Retinal pigment epithelial cell (primary cell): ENCODE data around the gene SAFB.

Source experiments
- DNase-seq: peaks from one replicate; pipeline ENCODE4 v3.0.0-alpha.2; 2010; ENCODE audit warnings: low read depth
- H3K4me3 ChIP-seq: 2 replicates; pipeline ENCODE4 v1.5.1; 2011; ENCODE audit warnings: mild to moderate bottlenecking, low read length, control low read depth, moderate library complexity
- TF ChIP-seq, protein P1 (sequence below): conservative IDR thresholded peaks from 2 replicates; pipeline ENCODE4 v1.5.1; 2011; ENCODE audit warnings: low read depth, low read length, control low read depth, inconsistent platforms

The SAFB gene

DNA sequence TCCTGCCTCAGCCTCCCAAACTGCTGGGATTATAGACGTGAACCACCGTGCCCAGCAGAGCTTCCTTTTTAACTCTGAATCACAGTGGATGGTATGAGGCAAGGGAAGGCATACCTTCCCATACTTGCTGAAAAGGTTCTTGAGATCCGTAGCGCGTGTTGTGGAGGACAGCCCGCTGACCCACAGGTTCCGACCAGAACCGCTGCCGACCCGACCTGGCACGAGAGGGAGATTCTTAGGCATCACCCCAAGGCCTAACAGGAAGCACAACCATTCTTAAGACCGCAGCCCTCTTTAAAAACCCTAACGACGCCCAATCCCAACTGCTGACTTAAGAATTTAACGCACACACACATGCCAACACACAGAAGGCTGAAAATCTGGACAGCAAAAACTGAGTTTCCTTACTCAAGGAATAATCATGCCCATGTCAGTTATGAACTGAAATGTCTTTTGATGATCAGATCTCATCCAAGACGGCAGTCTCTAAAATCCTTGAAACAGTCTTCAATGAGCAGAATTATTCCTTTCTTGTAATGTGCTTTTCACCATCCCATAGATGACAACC lies 12.9 kb upstream of the SAFB start:
- DNase-seq, result no peak
- TF ChIP-seq, protein P1, sequence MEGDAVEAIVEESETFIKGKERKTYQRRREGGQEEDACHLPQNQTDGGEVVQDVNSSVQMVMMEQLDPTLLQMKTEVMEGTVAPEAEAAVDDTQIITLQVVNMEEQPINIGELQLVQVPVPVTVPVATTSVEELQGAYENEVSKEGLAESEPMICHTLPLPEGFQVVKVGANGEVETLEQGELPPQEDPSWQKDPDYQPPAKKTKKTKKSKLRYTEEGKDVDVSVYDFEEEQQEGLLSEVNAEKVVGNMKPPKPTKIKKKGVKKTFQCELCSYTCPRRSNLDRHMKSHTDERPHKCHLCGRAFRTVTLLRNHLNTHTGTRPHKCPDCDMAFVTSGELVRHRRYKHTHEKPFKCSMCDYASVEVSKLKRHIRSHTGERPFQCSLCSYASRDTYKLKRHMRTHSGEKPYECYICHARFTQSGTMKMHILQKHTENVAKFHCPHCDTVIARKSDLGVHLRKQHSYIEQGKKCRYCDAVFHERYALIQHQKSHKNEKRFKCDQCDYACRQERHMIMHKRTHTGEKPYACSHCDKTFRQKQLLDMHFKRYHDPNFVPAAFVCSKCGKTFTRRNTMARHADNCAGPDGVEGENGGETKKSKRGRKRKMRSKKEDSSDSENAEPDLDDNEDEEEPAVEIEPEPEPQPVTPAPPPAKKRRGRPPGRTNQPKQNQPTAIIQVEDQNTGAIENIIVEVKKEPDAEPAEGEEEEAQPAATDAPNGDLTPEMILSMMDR, result no peak

DNA sequence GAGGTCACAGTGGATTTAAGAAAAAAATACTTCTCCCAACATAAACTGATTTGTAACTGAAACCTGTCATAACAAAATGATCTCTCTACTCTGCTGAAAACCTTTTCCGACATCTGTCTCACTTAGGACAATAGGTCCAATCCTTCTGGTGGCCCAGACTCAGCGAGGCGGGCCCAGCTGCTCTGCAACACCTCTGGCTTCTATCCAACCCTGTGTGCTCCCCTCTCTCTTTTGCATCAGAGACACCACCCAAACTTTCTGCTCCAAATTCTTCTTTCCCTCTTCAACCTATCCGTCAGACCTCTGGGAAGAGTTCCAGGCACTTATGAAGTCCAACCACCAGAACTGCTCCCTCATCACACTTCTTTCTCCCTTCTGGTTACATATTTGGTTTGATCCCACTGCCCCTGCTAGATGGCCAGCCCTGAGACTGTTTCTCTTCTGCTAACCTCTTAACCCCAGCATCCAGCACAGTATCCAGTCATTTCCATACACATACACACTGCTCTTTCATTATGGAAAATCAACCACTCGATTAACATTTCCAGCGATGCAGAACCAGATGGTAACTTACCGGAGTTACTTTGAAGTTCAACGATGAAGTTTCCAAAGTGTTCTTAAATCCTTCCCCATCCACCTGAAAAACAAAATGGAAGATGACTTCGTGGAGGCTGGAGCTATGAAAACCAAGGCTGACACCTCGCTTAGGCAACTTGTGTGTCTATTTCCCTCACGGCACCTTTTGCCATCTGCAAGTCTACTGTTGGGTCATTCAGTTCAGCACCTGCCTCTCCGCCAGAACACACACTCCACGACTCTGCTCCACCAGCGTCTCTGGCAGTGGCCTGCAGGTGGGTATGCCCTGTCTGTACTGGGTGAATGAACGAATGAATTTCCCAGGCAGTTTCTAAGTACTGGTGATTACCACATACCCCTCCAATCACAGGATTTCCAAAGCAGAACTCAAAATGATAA lies 9.7 kb upstream of the SAFB start:
- H3K4me3 ChIP-seq, result no peak overlapping the region
- TF ChIP-seq, protein P1, result no peak
- DNase-seq, result no peak

More for the DNA sequence above, 12.9 kb upstream of the SAFB start:
- no peak overlapping the region for H3K4me3 ChIP-seq

DNA sequence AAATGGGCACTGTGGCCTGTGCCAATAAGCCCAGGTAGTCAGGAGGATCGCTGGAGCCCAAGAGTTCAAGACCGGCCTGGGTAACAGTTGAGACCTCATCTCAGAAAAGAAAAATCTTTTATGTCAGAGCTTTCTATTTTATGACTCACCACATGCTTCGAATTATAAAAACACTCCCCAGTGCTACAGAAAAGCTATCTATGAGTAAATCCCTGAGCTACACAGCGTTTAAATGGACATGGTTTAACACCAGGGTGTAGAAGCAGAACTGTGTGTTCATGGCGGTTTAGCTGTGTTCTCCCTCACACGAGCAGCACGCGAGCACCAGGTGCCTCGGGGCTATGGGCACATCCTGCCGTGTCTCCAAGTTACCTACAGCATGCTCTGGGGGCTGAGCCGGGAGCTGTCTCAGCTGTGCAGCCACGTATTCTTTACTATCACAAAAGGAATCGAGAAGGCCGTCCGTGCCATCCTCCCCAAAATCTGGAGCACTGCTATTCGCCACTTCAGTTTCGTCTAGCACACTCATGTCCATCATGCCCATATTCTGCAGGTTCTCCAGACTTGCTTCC lies 7.0 kb upstream of the SAFB start:
- no peak for DNase-seq
- H3K4me3 ChIP-seq, result no peak overlapping the region
- TF ChIP-seq, protein P1, result no peak

DNA sequence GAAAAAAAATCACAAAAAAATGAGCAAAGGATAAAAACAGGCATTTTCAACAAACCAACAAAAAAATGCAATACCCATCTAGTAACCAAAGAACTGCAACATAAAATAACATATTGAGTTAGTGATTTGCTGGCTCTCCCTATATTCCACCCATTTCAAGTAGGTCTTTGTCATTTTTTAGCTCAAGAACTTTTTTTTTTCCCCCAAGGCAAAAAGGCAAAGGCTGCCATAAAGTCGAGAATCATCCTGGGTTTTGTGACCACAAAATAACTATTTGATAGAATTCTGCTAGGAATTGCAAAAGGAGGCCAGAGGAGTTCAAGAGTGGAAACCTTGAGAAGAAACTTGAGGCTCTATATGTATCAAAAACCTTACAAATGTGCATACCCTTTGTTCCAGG lies 5.8 kb upstream of the SAFB start:
- TF ChIP-seq, protein P1, result no peak

DNA sequence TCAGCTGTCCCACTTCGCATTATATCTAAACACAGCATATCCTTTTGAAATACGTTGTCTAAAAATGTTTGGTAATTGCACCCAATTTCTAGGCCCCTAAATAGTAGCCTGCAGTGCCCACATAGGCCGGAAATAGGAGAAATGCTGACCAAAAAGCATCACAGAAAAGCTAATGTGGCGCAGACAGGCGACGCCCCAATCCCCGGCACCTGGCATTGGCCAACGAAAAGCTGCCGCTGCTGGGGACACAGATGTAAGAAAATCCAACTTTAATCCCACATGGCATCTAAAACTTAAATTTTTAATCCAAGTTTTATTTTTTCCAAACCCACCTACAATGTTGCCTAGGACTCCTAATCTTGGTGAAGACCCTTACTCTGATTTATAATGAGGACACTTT lies 4.3 kb upstream of the SAFB start:
- DNase-seq, result no peak
- TF ChIP-seq, protein P1, result no peak

More for the DNA sequence above, 5.8 kb upstream of the SAFB start:
- no peak overlapping the region for H3K4me3 ChIP-seq
- no peak for DNase-seq

DNA sequence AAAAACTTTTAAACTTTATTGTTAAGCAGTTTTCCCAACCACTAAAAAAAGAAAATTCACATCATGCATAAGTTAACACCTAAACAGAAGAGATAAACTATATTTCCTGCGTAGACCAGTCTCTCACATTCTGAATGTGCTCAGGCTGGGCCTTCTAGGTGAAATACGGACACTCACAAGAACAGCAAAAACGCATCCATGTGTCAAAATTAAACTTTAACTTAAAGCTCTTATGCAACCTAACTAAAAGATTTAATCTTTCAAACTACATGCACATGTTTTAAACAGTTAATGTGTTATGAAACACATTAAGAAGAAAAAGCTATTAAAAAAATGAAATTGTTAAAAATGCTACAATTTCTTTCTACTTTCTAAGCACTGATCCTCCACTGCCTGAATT lies 2.9 kb upstream of the SAFB start:
- DNase-seq, result no peak
- TF ChIP-seq, protein P1, result no peak
- H3K4me3 ChIP-seq, result no peak overlapping the region

More for the DNA sequence above, 4.3 kb upstream of the SAFB start:
- no peak overlapping the region for H3K4me3 ChIP-seq
